DMS 273 (cell line): ENCODE results near the gene SLC6A2.
A peak's percentile ranks its signal among the peaks of the same experiment; 100 is the strongest.

Source experiments
- DNase-seq: peaks from one replicate; lab custom pipeline; 2025; ENCODE audit not compliant: unreplicated experiment; lab: John Stamatoyannopoulos, UW

The SLC6A2 gene

DNA sequence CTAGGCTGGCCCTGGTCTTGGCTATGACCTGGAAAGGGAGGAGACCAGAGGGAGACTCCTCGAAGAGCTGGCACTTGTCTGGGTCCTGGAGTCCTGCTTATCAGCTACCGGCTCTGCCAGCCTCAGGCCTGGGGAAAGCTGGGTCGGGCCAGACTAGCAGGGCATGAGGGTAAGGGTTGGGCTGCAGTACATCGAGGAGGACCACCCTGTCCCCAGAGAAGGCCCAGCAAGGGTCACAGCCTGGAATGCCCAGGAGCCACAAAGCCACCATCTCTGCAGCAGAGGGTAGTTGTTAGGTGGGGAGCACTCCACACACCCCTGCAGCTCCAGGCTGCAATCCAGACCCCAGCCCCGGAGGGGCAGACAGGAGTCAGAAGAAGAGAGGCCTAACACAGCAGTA, 54.0 kb downstream of the SLC6A2 start:
- no peak for DNase-seq

DNA sequence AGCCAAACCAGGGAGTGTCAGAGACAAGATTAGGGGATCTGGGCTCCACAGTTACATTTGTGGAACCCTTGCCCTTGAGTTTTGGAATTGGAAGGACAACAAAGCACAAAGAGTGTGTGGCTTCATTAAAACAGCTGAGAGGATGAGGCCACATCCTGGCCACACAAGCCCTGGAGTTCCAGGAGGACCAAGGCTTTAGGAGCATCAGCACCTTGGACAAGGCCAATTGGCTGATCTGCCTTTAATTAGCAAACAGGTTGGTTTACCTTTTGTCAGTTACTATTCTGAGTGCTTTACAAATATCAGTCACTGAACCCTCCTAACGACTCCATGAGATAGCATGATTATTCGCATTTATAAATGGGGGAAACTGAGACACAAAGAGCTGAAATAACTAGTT, 54.7 kb downstream of the SLC6A2 start:
- DNase-seq: no peak

- peak; percentile 87 for DNase-seq
These were observed 56.4 kb downstream of the SLC6A2 start for GRCh38 chr16:55711959-55712876.

GRCh38 chr16:55713103-55713502, 57.3 kb downstream of the SLC6A2 start:
- no peak for DNase-seq

GRCh38 chr16:55717326-55717725, 61.5 kb downstream of the SLC6A2 start:
- no peak for DNase-seq

GRCh38 chr16:55725055-55725777, 69.4 kb downstream of the SLC6A2 start:
- no peak for DNase-seq

DNA sequence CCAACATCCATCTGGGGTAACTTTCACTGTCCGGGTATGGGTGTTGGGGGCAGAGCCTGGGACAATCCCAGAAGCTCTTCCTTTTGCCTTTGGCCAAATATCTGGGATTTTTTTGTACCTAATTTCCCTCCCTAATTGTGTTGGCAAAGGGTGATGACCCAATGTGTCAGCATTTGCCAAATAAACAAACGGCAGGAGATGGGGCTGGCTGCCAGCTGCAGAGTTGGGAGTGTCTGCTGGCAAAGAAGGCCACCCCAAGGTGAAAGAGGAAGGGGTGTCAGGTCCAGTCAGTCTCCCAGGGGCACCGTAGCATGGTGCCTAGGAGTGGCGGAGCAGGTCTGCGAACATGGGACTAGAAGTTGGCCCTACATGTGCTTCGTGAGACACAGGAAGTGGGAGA, 73.0 kb downstream of the SLC6A2 start:
- DNase-seq: no peak

DNA sequence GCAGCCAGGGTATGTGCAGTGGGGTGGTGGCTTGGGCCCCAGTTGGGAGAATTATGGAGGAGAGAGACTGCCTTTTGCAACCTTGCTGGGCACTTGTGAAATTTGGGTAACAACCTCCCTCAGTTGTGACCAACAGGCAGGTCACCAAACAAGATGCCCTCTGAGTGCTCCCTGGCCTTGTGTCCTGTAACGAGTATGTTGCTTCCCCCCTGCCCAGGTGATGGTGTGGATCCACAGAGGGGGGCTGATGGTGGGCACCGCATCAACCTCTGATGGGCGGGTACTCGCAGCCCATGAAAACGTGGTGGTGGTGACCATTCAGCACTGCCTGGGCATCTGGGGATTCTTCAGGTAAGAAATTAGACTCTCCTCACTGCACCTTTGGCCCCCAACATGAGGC, 74.3 kb downstream of the SLC6A2 start:
- DNase-seq: no peak

- DNase-seq: no peak
These were observed 76.7 kb downstream of the SLC6A2 start for GRCh38 chr16:55732496-55732895.

DNA sequence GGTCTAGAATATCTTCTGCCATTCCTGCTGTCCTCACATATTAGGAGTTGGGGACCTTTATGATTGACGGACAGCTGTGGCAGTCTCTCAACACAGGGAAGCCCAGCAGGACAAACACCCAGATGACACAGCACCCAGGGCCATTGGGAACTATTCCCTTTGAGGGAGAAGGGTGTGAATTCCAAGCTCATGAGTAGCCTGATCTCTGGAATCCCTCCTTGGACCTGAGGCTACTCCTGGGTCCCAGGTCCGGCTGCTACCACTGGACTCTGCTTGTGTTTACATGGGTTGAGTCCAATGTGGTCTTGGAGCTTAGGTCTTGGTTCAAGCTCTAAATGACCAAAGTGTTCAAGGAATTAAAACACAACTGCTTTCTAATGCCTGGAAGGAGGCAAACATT, 78.9 kb downstream of the SLC6A2 start:
- DNase-seq: no peak

DNA sequence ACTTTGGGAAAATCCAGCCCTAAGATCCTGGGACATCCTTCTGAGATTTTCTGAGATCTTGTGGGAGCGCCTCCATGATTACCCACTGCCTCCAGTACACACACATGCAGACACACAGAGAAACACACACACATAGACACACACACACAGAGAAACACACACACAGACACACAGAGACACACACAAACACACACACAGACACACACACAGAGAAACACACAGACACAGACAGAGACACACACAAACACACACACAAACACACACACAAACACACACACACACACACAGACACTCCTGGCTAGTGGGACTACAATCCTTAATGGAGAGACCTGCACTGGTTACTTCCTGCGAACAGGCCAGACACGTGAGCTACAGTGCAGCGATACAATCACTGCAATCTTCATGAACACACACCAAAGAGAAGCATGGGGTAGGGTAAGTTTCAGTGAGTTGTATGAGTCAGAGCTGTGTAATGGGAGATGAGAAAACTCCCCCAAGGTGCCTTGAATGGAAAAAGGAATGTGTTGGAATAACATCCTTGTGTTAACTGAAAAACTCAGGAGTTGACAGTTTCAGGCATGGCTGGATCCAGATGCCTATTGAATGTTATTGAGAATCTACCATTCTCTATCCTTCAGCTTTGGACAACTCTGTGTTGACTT, 79.5 kb downstream of the SLC6A2 start:
- DNase-seq: no peak

DNA sequence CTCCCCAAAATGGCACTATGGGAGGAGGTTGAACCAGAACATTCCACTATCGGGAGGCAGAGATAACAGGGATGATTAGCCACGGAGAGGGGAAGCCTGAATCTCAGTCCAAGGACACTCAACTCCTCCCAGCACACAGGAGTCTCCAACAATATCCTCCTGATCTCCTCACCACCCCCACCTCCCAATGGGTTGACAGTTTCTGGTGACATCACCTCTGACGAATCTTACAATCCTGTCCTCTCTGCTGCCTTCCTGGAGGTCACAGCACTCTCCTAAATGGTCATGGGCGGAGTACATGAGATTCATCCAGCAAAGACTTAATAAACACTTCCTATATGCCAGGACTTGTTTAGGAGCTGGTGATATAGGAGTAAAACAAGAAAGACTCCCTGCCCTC, 80.9 kb downstream of the SLC6A2 start:
- DNase-seq: no peak

DNA sequence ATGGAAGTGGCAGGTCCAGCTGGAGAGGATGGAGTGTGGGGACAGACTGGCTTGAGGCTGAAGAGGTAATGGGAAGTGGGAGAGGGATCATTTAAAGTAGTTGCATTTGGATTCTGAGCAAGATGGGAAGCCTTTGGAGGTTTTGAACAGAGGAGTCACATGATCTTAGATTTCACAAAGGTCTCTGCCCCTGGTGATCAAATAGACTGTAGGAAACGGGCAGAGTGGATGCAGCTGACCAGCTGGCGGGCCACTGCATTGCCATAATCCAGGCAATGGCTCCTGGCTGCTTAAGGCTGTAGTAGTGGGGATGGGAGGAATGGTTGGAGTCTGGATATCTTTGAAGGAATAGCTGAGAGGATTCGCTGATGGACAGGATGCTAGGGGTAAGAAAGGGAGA, 81.5 kb downstream of the SLC6A2 start:
- DNase-seq: no peak

DNA sequence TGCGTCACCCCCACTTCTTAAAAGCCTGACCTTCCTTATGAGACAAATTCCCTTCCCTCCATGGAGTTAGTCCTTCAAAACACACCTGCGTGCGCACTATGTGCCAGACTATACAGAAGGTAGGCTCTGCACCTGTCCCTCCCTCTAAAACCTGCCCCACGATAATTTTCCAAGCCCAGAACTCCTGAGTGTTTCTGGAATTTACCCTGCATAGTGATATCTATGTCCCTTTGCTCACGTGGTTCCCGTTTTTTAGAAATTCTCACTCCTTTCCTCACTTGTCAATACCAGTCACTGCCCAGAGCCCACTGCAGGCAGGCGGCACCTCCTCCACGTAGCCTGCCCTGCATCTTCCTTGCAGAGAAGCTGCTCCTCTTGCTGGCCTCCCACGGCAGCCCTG, 82.2 kb downstream of the SLC6A2 start:
- no peak for DNase-seq

DNA sequence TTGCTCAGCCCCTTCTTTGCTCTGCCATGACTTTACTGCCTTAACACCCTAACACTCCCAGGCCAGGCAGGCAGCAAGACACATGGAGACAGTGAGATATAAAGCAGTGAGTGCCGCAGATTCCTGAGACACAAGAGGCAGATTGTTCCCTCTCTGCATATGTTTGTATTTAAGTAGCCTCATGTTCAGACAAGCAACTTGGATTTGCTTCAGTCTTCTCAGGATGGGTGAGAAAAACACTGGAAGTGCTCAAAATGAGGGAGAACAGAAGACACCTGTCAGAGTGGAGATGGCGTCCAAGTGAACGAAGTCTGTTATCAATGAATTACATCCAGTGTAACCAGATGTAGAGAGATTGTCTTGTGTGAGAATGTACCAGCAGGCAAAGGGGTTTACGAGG, 90.3 kb downstream of the SLC6A2 start:
- peak; percentile 30 for DNase-seq

DNA sequence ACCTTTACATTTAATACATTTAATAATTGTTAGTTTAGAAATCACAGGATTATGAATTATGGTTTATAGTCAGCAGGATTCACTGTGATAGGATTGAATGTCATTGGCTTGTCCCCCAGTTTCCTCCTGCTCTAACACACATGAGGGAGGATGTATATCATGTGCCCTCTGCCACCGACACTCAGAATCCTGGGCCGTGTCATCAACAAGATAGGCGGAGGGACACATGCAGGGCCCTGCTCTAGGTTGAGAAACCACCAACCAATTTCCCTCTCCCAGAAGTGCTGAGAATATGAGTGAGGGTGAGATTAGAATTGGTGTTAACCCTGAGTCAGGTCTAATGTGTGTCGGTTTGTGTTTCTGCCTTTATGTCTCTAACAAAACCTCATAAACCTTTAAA, 92.0 kb downstream of the SLC6A2 start:
- DNase-seq: no peak

GRCh38 chr16:55752465-55753144, 96.8 kb downstream of the SLC6A2 start:
- peak; percentile 20 for DNase-seq

- peak; percentile 15 for DNase-seq
These were observed 97.4 kb downstream of the SLC6A2 start for GRCh38 chr16:55753145-55753631.
